ENCODE measurements around the gene PTPRN2.
"Not testable (repeated sequence)": the region's sequence is repeated elsewhere in the genome, so short reads cannot be mapped to it uniquely, and the experiment has no call there.

DNA sequence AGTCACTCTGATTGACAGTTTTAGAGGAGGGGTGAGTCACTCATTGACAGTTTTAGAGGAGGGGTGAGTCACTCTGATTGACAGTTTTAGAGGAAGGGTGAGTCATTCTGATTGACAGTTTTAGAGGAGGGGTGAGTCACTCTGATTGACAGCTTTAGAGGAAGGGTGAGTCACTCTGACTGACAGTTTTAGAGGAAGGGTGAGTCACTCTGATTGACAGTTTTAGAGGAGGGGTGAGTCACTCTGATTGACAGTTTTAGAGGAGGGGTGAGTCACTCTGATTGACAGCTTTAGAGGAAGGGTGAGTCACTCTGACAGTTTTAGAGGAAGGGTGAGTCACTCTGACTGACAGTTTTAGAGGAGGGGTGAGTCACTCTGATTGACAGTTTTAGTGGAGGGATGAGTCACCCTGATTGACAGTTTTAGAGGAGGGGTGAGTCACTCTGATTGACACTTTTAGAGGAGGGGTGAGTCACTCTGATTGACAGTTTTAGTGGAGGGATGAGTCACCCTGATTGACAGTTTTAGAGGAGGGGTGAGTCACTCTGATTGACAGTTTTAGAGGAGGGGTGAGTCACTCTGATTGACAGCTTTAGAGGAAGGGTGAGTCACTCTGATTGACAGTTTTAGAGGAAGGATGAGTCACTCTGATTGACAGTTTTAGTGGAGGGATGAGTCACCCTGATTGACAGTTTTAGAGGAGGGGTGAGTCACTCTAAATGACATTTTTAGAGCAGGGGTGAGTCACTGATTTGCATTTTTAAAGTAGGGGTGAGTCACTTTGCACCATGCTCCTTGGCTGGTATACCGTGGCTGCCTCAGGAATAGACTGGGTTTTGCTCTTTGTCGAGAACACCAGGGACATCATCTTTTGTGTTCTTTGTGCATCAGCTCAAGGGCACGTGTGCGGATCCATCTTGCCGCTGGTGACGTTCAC lies 654.1 kb downstream of the PTPRN2 start:
- TF ChIP-seq, protein P1, sequence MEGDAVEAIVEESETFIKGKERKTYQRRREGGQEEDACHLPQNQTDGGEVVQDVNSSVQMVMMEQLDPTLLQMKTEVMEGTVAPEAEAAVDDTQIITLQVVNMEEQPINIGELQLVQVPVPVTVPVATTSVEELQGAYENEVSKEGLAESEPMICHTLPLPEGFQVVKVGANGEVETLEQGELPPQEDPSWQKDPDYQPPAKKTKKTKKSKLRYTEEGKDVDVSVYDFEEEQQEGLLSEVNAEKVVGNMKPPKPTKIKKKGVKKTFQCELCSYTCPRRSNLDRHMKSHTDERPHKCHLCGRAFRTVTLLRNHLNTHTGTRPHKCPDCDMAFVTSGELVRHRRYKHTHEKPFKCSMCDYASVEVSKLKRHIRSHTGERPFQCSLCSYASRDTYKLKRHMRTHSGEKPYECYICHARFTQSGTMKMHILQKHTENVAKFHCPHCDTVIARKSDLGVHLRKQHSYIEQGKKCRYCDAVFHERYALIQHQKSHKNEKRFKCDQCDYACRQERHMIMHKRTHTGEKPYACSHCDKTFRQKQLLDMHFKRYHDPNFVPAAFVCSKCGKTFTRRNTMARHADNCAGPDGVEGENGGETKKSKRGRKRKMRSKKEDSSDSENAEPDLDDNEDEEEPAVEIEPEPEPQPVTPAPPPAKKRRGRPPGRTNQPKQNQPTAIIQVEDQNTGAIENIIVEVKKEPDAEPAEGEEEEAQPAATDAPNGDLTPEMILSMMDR (conservative IDR thresholded peaks at IDR 0.05; ENCODE audit: low read depth, low read length): not testable (repeated sequence)
- TF ChIP-seq EZH2 (IDR thresholded peaks at IDR 0.05; ENCODE audit: borderline replicate concordance, low read depth, low read length, poor library complexity, severe bottlenecking): not testable (repeated sequence)

Data from A673 (cell line).